Adipocyte (in vitro differentiated cells): ENCODE results near the gene ANKS3.

ENCODE experiments used
- DNase-seq: peaks from one replicate; pipeline ENCODE4 v3.0.0-alpha.2; 2015; ENCODE audit warnings: low read depth
- H3K27me3 ChIP-seq: replicated peaks from 2 replicates; pipeline ENCODE4 v1.7.0; 2013; ENCODE audit warnings: mild to moderate bottlenecking, low read length, moderate library complexity; ENCODE audit not compliant: control insufficient read depth, insufficient read depth
- H3K36me3 ChIP-seq: 2 replicates; pipeline ENCODE4 v1.7.0; 2013; ENCODE audit warnings: low read length, mild to moderate bottlenecking, moderate library complexity; ENCODE audit not compliant: control insufficient read depth, insufficient read depth, severe bottlenecking
- H3K4me1 ChIP-seq: 2 replicates; pipeline ENCODE4 v1.7.0; 2013; ENCODE audit warnings: mild to moderate bottlenecking, low read length, moderate library complexity; ENCODE audit not compliant: control insufficient read depth, insufficient read depth
- H3K4me3 ChIP-seq: 2 replicates; pipeline ENCODE4 v1.7.0; 2013; ENCODE audit warnings: mild to moderate bottlenecking, low read length, moderate library complexity
- H3K9ac ChIP-seq: 2 replicates; pipeline ENCODE4 v1.7.0; 2013; ENCODE audit warnings: mild to moderate bottlenecking, low read length, moderate library complexity
- H3K9me3 ChIP-seq: 2 replicates; pipeline ENCODE4 v1.7.0; 2013; ENCODE audit warnings: mild to moderate bottlenecking, low read length, moderate library complexity; ENCODE audit not compliant: control insufficient read depth

Gene ANKS3

DNA sequence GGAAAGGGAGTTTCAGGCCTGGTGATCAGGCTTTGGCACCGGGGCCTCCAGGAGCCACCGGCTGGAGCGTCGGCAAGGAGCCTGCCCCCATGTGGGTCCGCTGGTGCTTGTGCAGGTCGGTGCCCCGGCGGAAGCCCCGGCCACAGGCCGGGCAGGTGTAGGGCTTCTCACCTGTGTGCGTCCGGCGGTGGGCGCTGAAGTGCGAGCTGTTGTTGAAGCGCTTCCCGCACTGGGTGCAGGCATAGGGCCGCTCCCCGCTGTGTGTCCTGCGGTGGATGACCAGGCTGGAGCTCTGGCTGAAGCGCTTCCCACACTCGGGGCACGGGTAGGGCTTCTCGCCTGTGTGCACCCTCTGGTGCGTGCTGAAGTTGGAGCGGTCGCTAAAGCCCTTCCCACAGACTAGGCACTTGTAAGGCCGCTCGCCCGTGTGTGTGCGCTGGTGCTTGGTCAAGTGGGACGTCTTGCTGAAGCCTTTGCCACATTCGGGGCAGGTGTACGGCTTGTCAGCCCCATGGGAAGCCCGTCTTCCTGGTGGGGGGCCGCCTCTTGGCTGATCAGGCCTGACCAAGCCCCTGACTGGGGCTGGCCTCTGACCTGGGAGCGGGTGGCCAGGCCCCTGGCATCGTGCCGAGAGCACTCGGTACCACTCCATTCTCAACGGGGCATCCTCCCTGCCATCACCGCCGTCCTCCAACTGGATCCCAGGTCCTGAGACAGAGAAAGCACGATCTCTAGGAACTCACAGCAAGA is 18.5 kb upstream of the ANKS3 start:
- Histone ChIP-seq H3K4me1 (peaks cover 4% of the 10 kb centered on the region), H3K9ac (no peak overlapping the region), H3K36me3 (peaks cover 55% of the 10 kb centered on the region), H3K27me3 (no peaks in the 10 kb centered on the region), H3K4me3 (no peak overlapping the region), H3K9me3 (no peaks in the 10 kb centered on the region)
- no peak for DNase-seq

DNA sequence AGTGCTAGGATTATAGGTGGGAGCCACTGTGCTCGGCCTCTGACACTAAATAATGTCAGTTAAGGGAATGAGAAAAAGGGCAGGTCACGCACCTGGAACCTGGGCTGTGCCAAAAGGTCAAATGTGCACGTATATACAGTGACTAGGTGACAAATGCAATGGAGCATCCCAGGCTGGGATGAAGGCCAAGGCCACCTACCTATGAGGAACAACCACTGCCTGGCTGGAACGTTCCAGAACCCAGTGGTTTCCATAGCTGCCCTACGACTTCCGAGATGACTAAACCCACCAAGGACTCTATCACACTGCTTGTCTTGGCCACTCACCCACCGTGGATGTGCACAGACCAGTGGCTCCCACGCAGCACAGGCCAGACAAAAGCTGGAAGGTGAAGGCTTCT is 16.8 kb upstream of the ANKS3 start:
- H3K36me3 ChIP-seq, result peaks cover 45% of the 10 kb centered on the region
- H3K4me1 ChIP-seq, result peaks cover 15% of the 10 kb centered on the region
- H3K27me3 ChIP-seq, result no peaks in the 10 kb centered on the region
- H3K4me3 ChIP-seq, result no peak overlapping the region
- DNase-seq, result no peak
- H3K9ac ChIP-seq, result no peak overlapping the region
- H3K9me3 ChIP-seq, result no peaks in the 10 kb centered on the region

DNA sequence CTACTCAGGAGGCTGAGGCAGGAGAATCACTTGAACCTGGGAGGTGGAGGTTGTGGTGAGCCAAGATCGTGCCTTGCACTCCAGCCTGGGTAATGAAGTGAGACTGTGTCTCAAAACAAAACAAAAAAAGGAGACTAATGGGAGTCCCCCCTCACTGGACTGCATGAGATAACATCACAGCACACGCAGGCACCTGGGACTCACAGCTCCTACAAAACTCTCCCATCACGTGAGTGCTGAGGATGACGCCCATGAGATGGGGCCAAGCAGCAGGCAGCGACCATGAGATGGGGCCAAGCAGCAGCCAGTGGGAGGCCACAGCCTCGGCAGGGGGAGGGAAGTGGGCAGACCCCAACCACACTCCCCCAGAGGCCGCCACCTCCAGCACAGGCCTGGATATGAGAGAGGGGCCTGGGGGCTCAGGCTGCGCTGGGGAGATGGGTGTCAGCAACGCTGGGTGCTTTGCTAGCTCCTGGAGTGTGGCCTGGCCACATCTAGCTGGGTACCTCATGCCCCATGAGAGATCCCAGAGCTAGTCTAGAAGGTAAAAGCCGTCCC is 15.7 kb upstream of the ANKS3 start:
- no peak overlapping the region for H3K4me3 ChIP-seq
- no peaks in the 10 kb centered on the region for H3K9me3 ChIP-seq
- H3K27me3 ChIP-seq, result no peaks in the 10 kb centered on the region
- no peak overlapping the region for H3K9ac ChIP-seq
- no peak for DNase-seq
- H3K4me1 ChIP-seq, result peaks cover 15% of the 10 kb centered on the region
- peaks cover 36% of the 10 kb centered on the region for H3K36me3 ChIP-seq

DNA sequence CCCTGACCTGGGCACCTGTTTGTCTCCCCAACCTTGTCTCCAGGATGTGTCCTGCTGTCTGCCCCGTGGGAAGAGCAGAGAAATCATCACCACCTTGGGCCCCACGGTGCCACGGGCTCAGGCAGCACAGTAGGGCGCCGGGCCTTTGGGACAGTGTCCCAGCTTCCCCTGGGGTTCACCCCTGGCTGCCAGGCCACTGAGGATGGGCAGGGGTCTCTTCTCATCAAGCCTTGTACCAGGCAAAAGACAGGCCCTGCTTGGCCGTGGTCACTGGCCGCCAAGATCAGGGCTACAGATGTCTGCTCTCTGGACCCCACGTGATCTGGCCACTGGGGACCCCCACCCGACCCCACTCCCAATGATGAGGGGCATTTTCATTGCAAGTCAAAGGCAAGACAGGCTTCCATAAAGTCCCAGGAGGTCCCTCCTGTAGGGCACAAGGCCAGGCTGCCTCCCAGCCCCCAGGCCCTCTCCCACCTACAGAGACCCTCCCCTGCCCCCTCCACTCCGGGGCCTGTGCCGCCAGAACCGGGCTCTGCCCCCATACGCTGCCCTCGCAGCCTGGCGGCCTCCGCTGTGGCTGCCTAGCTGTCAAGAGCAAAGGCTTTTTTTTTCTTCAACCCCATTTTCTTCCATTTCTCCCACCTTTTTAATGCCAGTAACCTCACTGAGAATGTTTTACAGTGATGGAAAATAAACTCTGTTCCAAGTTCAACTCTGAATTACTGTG is 14.8 kb upstream of the ANKS3 start:
- H3K36me3 ChIP-seq, result peaks cover 32% of the 10 kb centered on the region
- no peaks in the 10 kb centered on the region for H3K9me3 ChIP-seq
- H3K9ac ChIP-seq, result no peak overlapping the region
- no peaks in the 10 kb centered on the region for H3K27me3 ChIP-seq
- peaks cover 15% of the 10 kb centered on the region for H3K4me1 ChIP-seq
- no peak overlapping the region for H3K4me3 ChIP-seq
- no peak for DNase-seq

DNA sequence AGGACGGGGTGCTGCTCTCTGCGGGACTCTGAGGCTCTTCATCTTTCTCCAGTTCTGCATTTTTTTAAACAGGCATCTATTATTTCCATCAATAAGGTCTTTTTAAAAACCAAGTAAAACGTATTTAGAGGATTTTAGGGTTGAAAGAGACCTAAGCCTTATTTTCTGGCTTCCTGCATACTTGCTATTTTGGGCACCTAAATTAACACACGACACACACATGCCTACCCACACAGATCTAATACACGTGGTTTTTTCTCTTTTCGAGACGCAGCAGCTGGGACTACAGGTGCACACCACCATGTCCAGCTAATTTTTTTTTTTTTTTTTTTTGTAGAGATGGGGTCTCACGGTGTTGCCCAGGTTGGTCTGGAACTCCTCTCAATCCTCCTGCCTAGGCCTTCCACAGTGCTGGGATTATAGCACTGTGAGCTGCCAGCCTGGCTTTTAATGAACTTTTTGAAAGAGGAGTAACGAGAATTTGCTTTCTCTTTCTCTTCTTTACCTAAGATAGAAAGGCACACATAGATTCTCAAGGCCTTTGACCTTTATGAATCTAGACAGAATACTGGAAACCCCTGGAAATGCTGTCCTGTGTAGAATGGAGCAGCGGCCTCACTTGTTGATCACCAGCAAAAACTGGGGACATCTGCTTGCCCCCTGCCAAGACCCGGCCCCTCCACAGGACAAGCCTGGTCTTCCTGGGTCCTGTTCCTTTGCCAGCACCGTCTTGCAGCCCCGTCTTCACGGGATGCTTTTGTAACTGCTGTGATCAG is 14.0 kb upstream of the ANKS3 start:
- Histone ChIP-seq H3K9ac (no peak overlapping the region), H3K36me3 (peaks cover 25% of the 10 kb centered on the region), H3K4me3 (no peak overlapping the region), H3K4me1 (peaks cover 20% of the 10 kb centered on the region), H3K27me3 (no peaks in the 10 kb centered on the region), H3K9me3 (no peaks in the 10 kb centered on the region)
- DNase-seq, result no peak

DNA sequence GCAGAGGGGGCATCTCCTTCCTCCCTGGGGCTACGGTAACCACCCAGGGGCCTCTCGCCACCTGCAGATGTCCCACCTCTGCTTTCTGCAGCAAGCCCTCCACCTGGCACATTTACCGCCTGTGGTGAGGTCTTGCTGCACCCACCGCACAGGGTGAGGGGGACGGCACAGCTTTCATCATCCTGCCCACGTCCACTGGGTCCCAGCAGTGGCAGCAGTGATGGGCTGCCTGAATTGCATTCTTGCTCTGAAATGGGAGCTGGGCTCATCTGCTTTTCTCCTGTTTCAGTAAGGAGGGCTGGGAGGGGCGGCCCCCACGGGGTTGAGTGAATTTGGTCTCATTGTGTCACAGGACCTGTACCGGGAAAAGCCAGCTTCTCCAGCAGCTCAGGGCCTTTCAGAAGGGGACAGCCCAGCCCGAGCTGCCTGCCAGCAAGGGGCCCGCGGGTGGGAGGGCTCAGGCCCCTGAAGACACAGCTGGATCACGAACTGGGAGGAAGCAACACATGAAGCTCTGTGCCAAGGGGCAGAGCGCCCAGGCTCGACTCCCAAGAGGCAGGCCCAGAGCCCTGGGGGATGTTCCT is 13.0 kb upstream of the ANKS3 start:
- H3K9me3 ChIP-seq, result no peaks in the 10 kb centered on the region
- DNase-seq, result no peak
- peak overlapping the region; percentile 33 for H3K9ac ChIP-seq
- H3K4me3 ChIP-seq, result peak overlapping the region; percentile 3
- peaks cover 15% of the 10 kb centered on the region for H3K36me3 ChIP-seq
- H3K4me1 ChIP-seq, result peaks cover 20% of the 10 kb centered on the region
- no peaks in the 10 kb centered on the region for H3K27me3 ChIP-seq

DNA sequence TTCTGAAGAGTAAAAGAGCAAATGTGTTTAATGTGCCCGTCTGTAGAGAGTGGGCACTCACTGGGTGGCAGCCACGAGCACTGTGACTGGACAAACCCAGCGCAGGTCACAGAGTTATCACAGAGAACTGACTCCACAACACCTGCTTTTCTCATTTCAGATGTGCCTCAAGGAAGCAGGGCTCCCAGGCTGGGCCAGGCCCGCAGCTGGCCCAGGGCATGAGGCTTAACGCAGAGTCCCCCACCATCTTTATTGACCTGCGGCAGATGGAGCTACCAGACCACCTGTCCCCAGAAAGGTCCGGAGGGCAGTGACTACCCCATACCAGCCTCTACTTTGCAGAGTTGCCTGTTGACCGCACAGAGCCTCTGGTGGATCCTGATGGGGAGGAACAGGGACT is 12.1 kb upstream of the ANKS3 start:
- Histone ChIP-seq H3K36me3 (peaks cover 6% of the 10 kb centered on the region), H3K4me3 (no peak overlapping the region), H3K4me1 (peaks cover 20% of the 10 kb centered on the region), H3K9ac (no peak overlapping the region), H3K27me3 (no peaks in the 10 kb centered on the region), H3K9me3 (no peaks in the 10 kb centered on the region)
- no peak for DNase-seq

DNA sequence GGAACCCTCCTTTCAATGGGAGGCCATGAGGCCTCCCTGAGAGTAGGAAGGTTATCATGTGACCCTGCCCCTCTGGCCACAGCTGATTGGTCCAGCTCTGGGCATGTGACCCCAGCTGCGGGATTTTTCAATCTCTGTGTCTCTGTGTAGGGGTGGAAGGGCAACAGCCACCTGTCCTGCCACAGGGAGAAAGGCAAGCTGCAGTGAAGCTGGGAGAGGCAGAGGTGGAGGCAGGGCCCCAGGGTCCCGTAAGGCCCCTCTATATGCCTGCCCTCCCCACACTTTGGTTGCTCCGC is 11.2 kb upstream of the ANKS3 start:
- Histone ChIP-seq H3K9me3 (no peaks in the 10 kb centered on the region), H3K36me3 (no peaks in the 10 kb centered on the region), H3K4me1 (peaks cover 20% of the 10 kb centered on the region), H3K9ac (no peak overlapping the region), H3K4me3 (no peak overlapping the region), H3K27me3 (no peaks in the 10 kb centered on the region)
- no peak for DNase-seq

DNA sequence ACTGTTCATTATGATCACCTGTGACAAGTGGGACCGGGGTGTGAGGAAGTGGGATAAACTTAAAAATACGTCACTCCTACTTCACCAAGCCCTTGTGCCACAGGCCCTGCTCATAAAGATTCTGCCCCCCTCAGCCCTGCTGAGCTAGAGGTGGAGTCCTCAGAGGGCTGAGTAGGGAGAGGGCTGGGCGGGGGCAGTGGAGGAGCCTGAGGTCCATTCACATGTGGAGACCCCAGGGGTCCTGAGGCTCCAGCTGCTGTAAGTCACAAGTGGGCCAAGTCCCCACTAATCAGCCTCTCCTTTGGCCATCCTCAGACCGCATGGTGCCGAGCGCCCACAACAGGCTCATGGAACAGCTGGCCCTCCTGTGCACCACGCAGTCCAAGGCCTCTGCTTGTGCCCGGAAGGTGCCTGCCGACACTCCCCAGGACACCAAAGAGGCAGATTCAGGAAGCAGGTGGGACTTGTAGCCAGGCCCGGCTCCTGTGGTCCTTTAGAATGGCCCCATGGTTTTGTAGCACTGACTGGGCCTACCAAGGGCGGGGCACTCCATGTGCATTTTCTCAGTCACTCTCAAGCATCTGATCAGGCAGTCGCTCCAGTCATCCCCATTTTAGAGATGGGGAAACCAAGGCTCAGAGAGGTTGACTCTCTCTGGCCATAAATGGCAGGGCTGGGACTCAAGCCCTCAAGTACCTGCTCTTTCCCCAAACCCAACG is 10.6 kb upstream of the ANKS3 start:
- no peaks in the 10 kb centered on the region for H3K36me3 ChIP-seq
- H3K9ac ChIP-seq, result no peak overlapping the region
- no peak overlapping the region for H3K4me3 ChIP-seq
- H3K27me3 ChIP-seq, result no peaks in the 10 kb centered on the region
- no peak for DNase-seq
- no peaks in the 10 kb centered on the region for H3K9me3 ChIP-seq
- peaks cover 20% of the 10 kb centered on the region for H3K4me1 ChIP-seq

DNA sequence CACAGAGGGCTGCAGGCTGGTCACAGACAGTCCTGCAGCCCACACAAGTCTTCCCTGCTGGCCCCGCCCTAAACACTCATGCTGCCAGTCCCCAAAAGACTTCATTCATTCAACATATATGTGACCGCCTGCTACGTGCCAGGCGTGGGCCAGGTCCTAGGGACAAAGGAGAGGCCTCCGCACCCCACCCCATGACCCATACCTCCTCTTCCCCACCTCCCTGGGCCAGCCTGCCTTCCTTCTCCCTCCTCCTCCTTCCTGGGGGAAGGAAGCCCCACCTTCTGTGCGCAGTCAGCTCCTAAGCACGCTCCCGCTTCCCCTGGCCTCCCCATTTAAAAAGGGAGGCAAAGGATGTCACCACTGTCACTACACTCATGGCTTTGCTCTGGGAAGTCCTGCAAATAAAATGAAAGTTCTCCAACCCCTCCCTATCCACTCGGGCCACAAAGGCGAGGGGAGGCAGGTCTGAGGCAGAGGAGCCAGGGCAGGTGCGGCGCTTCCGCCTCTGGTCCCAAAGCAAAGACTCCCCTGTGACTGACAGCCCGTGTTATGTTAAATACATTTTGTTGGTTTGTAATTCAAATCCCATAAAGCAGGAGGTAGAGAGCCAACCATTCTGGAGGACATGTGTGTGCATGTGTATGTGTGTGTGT is 9.3 kb upstream of the ANKS3 start:
- Histone ChIP-seq H3K36me3 (no peaks in the 10 kb centered on the region), H3K4me1 (peaks cover 20% of the 10 kb centered on the region), H3K27me3 (no peaks in the 10 kb centered on the region), H3K4me3 (no peak overlapping the region), H3K9ac (no peak overlapping the region), H3K9me3 (no peaks in the 10 kb centered on the region)
- DNase-seq, result no peak
